ENCODE data around the gene CSNK1E.

CSNK1E gene

DNA sequence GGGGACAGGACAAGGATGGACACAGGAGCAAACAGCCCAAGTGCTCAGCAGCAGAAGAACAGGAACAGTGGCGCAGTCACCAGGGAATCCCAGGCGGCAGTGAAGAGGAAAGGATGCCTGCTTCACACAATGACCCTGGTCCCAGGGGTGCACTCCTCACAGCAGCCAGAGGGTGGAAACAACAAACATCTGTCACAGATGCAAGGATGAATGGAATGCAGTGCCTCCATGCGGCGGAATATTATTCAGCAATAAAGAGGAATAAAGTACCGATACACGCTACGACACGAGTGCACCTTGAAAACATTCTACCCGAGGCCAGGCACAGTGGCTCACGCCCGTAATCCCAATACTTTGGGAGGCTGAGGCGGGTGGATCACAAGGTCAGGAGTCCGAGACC lies 12.7 kb downstream of the CSNK1E start:
- no peak for DNase-seq

DNA sequence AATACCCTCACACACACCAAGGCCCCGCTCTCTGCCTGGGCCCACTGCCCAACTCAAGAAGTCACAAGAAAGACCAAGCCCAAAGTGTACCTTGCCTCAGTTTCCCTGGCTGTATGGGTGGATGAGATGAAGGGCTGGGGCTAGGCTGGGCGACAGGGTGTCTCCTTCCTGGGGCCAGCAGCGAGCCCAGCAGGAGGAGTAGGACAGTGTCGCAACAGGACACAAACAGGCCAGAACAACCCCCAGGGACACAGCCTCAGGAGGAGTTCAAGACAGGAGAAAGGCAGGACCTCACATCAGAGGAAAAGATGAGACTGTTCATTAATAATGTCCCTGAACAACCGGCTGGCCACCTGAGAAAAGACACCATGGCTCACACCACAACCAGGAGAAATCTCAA lies 13.3 kb downstream of the CSNK1E start:
- DNase-seq: no peak

DNA sequence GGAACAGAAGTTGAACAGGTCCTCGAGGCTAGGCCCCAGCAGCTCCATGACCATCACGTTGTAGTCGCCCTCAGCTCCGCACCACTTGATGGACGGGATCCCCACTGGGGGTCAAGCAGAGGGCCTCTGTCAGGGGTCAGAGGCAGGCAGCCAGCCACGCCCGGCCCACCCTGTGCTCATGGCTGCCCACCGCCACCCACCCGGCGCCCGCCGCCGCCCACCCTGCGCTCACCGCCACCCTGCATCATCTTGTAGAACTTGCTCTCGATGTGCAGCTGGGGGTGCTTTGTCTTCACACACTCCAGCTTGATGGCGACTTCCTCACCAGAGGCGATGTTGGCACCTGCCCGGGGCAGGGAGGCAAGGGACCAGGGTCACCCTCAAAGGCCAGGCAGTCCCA lies 14.3 kb downstream of the CSNK1E start:
- DNase-seq: no peak

DNA sequence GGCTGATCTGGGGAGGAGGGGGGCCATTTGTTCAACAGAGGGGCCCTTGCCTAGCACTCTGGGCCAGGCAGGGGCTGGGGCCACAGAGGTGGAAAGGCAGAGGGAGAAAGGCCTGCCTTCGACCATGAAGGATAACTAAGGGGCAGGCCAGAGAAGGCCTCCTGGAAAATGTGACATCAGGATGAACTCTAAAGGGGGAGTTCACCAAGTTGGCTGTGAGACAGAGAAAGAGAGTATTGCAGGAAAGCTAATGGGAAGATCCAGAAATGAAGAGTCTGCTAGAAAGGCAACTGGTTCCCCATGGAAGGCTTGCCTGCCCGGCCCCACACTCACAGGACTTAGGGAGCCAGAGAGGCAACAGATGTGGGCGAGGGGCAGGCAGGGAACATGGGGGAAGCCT lies 16.3 kb downstream of the CSNK1E start:
- no peak for DNase-seq

DNA sequence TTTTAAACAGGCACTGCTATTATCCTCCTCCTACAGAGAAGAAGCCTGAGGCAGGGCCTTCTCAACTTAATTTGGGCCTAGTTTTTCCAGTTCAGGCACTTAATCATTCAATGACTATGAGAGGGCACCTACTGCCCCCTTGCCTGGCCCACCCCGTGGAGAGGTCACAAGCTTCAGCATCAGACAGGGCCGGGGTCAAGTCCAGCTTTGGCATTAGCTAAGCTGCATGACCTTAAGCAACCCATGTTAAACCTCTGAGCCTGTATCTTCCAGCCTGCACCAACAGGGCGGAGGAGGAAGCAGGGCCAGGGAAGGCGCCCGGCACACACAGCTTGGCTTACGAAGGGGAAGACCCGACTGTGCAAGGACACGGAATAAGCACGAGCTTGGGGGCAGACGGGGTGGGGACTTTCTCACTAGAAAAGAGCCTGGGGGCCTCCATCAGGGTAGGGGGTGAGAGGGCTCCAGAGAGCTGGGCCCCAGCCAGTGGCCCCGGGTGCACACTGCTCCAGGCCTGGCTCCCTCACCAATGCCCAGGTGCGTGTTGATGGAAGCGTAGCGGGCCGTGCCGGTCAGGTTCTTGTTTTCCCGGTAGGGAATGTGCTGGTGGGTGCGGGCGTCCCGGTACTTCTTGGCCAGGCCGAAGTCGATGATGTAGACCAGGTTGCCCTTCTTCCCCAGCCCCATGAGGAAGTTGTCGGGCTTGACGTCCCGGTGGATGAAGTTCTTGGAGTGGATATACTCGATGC lies 16.9 kb downstream of the CSNK1E start:
- no peak for DNase-seq

DNA sequence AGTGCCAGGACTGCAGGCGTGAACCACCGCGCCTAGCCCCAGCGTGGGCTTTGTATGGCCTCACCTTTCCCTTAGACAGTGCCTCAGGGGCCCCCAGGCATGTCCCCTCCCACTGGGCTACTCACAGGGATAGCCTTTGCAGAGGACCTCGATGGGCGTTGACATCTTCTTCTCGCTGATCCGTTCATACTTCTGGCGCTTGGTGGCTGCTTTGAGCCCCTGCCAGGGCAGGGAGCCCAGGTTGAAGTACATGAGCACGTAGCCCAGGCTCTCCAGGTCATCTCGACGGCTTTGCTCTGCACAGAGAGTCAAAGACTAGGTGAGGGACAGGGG lies 17.5 kb downstream of the CSNK1E start:
- no peak for DNase-seq

DNA sequence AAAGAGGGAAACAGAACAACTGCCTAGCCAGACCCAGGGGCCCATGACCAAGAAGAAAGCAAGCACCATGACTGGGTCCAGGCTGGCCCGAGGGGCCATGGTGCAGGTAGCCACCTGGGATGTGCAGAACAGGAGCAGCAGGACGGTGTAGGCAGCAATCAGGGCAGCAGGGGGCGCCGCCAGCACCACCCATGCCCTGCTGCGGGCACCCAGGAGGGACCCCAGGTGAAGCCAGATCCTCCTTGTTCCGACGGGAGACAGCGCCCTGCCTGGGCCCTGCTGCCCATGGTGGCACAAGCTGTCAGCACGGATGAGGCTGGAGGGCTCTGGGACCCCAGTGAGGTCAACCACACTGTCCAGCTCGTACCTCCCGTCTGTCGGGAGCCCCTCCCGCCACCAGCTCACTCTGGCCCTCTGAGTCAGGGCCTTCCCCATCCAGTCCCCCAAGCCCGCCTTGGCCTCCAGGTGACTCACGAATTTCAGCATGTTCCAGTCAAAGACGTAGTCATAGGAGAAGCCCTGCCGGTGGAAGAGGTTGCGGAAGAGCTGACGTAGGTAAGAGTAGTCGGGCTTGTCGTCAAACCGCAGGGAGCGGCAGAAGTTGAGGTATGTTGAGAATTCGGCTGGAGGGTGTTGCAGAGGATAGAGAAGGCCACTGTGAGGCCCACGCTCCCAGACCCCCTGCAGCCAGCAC lies 18.8 kb downstream of the CSNK1E start:
- DNase-seq: peak; percentile 61

DNA sequence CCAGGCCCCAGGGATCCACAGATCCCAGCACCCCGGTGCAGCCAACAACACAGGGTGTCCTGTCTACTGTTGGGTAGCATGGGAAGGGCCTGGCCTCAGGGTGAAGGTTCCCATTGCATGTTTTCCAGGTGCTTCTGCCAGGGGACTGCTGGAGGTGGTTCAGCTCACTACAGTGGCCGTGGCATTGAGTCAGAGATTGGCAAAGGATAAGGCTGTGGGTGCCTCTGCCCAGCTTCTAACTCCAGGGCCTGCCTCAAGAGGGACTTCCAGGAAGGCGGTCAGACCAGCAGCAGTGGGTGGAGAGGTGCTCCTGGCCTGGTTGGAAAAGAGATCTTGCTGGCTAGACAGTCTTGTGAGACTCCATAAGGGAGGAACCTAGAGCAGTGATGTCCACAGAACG lies 20.9 kb downstream of the CSNK1E start:
- no peak for DNase-seq

DNA sequence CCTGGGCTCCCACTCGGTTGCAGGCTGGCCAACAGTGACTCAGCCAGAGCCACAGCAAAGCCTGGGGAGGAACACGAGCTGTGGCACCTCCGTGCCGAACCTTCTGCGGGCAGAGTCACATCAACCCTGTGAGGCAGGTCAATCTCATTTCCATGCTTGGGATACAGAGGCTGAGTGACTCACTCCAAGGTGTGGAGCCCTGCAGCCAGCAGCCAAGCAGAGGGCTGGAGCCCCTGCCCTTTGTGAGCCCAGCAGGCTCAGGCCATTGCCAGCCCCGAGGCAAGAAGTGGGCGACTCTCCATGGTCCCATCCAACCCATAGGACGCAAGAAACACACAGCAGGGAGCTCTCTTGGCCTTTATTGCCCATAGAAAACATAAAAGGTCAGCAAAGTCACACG lies 21.4 kb downstream of the CSNK1E start:
- DNase-seq: no peak

DNA sequence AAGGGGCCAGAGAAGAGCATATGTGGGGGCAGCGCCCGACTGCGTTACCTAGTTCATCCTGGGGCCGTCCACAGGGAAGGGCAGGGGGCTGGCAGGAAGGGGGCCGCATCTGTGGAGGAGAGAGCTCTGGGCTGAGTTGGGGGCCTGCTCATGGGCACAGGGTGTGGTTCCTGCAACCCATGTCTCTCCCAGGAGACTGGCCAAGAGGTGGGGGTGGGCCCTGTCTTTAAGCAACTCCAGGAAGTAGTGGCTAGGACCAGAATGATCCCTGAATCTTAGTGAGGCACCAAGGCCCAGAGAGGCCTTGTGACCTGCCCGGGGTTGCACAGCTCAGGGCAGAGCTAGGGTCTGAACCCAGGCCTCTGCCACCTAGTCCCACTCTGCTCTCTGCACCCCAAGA lies 21.9 kb downstream of the CSNK1E start:
- DNase-seq: no peak

DNA sequence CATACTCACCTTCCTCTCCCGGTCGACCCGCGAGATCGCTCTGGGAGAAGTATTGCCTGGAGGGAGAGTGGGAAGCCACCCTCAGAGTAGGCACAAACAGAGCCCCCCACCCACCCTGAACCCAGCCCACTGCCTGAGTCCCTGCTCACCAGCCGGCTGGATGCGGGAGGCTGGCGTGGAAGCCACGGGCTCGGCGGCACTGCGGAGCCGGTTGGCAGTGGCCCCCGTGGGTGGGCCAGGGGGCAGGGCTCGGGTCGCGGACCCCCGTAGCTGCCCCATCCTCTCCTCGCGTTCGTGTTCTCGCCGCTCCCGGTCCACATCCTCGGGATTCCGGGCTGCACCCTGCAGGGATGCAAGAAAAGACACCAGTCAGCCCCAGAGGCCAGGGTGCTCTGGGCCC lies 23.0 kb downstream of the CSNK1E start:
- DNase-seq: no peak

DNA sequence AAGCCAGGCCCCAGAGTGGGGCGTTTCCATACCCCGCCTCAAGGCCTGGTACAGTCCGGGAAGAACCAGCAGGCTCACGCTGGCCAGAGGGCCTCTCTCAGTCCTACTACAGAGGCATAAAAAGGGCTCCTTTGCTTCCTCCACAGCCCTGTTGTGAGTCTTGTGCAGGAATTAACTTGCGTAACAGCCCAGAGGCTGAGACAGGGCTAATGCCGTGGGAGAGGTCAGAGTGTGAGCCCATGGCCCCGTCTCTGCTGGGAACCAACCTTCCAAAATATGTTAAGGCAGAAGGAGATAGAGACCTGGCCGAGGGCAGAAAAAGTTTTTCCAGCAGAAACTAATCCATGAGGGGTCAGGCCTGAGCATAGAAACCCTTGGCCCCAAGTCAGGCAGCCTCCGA lies 24.5 kb downstream of the CSNK1E start:
- DNase-seq: no peak

DNA sequence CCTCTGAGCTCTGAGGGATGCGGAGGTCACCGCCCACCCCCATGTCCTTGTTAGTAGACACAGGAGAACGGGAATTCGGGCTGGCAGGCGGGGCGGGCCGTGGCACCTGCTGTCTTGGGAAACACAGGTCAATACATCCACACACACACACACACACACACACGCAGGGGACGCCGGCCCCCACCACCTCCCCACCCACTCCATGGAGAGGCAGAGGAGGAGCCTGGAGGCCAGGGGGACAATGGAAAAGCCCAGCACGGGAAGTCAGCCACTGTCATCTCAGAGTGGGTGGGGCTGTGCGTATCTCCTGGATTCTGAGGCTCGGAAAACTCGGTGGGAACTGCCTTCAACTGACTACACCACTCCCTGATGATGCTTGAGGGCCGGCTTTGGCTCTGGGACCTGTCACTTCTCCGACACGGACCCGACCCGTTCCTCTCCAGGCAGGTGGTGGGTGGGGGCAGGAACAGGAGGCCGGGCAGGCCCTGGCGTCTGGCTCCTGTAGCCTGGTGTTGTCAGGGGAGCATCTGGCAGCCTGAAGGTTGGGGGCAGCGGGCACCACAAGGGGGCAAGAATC lies 25.9 kb downstream of the CSNK1E start:
- DNase-seq: no peak

DNA sequence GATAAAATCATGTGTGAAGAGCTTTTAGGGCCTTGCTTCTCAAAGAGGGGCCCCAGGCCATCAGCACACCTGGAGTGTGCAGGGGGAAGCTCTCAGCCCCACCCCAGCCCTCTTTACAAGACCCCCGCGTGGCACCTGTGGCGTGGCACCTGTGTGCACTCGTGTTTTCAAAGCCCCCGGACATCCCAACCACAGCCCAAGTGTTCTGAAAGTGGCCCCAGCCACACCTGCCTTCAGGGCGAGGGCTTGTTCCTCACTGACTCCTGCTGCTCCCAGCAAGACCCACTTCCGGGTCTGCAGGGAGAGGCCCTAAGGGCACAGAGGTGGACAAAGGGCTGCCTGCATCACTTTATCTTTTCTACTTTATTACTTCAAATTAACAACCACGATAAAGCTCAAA lies 26.9 kb downstream of the CSNK1E start:
- DNase-seq: no peak

DNA sequence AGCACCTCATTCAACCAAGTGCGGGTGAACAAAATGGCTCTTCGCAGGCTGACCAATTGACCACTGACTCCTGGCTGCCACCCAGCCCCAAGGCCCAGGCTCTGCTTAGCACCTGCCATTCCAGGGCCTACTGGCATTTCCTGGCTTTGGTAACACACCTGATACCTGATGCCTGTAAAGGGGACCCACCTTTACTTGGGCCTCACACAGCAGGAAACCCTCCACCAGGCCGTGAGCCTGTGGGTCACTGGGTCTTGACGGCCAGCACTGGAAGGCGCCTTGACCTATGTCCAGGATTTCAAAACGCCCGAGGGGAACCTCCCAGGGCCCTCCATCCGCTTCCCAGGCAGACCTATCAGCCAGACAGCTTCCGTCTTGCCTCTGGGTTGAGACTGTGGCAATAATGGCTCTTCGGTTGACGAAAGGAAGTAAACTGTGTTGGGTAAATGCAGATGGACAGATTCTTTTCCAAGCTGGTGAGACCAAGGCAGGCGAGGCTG lies 27.6 kb downstream of the CSNK1E start:
- DNase-seq: no peak

DNA sequence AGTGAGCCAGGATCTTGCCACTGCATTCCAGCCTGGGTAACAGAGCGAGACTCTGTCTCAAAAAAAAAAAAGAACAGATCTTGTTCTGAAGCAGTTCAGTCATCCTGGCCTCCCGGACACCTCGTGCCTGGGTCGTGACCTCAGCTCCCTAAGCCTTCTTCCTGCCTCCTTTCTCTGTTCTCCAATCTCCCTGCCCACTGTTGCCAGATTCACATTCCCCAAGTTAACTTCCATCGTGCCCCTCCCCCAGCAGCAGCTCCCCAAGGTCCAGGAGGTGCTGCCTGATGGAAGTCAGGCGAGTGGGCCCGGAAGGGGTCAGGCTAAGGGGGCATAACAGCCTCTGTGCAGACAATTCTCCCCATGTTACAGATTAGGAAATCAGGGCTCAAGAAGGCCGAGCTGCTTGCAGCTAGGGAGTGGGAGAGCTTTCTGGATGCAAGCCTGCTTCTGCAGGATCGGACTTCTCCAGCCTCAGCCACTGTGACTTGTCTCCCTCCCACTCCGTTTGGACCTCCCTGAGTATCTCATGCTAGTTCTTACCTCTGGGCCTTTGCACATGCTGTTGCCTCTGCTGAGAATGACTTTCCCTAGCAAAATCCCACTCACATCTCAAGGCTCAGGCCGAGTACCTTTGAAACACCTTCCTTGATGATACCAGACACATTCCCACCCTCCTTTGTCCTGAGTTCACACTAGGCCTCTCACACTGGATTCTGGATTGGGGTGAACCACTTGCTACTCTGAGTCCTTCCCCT lies 30.1 kb downstream of the CSNK1E start:
- DNase-seq: no peak

DNA sequence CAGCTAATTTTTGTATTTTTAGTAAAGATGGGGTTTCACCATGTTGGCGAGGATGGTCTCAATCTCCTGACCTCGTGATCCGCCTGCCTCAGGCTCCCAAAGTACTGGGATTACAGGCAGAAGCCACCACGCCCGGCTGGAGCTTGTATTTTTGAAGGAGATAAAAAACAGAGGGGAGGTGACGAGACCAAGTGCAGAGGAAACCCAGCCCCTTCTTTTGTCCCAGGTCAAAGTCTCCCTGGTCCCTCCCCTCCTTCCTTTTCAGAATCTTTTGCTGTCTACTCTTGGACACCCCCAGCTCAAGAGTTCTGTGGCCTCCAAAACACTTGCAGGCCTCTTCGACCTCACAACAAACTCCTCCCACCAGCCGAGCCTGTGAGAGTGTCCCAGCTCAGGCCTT lies 32.2 kb downstream of the CSNK1E start:
- no peak for DNase-seq

DNA sequence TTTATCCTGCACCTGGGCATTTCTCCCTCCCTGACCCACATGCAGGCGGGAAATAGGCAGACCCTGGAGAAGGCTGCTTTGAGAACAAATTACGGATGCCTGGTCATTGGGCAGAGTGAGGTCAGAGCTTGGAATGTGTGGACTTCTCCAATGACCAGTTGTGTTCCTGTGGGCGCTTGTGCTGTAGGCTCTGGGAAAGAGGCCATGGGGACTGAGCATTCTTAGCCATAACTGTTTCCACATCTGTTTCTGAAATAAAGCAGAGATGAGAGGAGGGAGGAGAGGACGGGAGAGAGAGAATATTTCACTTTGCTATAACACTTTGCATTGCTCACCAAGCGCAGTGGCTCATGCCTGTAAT lies 33.2 kb downstream of the CSNK1E start:
- no peak for DNase-seq

DNA sequence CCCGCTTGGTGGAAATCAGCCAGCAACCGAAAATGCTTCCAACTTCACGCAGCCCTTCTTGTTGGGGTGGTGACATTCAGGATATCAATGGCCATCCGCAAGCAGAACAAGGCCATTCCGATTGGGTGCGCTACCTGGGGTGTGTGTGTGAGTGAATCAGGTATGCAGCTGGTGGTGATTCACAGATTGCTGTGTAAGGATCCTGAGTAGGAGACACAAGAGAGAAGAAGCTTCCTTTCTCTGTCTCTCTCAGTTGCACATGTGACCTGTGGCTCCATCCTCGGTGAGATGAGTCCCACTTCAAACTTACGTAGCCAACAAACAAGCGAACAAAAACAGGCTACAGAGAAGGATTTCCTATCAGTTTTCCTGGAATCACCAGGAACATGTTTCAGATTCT lies 34.8 kb downstream of the CSNK1E start:
- no peak for DNase-seq

DNA sequence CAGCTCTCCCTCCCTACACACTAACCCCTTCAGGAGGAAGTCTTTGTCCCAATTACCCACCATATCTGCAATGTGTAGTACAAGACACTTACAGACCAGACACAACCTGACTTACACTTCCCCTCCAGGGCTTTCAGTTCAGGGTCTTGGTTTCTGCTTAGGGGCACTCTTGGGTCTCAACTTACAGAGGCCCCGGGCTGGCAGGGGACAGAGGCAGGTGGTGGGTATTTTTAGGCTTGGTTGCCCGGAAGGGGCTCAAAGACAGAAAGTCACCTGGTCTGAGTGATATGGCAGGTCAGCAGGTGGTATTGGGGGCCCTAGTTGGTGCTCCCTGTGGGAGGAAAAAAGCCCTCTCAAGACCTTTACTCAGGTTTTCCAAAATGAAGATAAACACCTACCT lies 41.1 kb downstream of the CSNK1E start:
- no peak for DNase-seq

DNA sequence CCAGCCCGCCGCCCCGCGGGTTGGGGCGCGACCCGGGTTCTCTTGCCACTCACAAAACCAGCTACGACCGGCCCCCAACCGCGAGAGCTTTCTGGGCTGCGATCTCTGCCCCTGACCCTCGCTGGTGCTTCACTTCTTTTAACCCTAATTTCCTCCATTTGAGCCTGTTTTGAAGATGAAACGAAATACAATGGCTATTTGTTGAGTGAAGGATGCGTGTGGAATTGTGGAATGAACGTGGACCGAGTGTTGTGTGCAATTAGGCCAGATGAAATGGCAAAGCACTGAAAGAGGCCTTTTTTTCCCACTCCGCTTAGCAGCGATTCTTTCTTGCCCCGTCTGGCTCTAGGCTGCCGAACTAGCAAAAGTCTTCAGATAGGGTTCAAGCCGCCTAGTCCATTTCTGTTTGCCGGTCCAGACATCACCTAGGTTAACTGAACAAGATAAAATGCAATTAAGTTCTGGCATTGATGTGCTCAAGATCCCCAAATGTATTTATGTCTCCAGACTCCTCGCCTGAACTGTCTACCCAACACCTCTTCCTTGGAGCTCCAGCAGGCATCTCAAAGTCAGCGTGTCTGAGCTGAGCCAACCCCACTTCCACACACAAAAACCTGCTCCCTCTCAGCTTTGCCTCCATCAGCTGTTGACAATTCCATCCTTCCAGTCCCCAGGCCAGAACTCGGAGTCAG lies 44.0 kb downstream of the CSNK1E start:
- no peak for DNase-seq

DNA sequence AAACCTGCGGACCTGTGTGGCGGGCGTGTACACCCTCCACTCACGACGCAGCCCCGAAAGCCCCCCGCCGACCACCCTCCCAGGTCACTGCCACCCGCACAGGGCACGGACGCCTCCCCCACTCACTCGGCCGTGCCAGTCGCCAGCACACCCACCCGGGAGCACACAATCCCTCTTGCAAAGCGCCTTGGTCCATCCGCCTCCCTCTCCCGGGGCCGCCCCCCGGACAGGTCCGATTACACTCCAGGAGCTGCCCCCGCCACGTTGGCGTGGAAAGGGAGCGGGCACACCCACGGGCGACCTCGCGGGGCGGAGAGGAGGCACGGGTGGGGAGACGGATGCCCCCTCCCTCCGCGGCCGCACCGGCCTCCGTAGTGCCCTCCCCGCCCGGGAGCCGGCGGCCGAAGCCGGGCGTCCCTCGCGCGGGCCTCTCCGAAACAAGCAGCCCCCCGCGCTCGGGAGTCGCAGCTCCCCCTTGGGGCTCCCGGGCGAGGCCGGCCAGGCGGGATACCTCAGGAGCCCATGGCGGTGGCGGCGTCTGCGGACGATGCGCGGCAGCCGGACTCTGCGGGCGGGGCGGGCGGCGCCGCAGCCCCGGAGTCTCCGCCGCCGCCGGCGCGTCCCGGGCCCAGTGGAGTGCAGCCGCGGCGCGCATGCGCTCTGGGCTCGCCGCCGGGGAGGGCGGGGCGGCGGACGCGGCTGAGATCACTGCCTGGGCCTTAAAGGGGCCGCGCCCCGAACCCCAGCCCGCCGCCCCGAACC lies 44.7 kb downstream of the CSNK1E start, which contains the start of gene TMEM184B:
Gene TMEM184B, minus strand, starts transcription at position 638 of the 762 bp plus-strand sequence. CDS start 25,049 bp downstream, outside the sequence.
- peak; percentile 87 for DNase-seq
